NCI-H1417 treated with DMSO at 0.1 percent for 48 hours (cell line): ENCODE results near the gene SLC35F1.
"Not testable (repeated sequence)": the region's sequence is repeated elsewhere in the genome, so short reads cannot be mapped to it uniquely, and the experiment has no call there.

Source experiments
- DNase-seq: peaks from one replicate; lab custom pipeline; 2025; lab: John Stamatoyannopoulos, UW

The SLC35F1 gene

GRCh38 chr6:117992856-117993255 is 85.8 kb downstream of the SLC35F1 start:
- no peak for DNase-seq

GRCh38 chr6:118012944-118013343 is 105.9 kb downstream of the SLC35F1 start:
- DNase-seq = no peak

DNA sequence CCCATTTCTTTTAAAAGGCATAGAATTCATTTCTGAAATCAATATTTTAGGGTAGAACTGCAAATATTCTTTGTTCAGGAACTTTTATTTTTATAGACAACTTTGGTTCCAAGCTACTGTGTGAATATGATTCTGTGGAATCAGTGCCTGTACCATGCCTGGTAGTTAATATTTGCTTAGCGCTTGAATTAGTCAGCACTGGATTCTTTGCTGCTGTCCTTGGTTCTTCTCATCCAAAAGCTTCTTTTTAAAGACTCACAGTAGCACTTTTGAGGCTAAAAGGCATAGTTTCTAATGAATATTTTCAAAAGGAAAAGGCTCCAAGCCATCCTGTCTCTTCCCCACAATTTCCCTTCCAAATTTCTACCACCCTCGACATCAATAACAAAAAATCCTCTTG is 109.5 kb downstream of the SLC35F1 start:
- DNase-seq = no peak

DNA sequence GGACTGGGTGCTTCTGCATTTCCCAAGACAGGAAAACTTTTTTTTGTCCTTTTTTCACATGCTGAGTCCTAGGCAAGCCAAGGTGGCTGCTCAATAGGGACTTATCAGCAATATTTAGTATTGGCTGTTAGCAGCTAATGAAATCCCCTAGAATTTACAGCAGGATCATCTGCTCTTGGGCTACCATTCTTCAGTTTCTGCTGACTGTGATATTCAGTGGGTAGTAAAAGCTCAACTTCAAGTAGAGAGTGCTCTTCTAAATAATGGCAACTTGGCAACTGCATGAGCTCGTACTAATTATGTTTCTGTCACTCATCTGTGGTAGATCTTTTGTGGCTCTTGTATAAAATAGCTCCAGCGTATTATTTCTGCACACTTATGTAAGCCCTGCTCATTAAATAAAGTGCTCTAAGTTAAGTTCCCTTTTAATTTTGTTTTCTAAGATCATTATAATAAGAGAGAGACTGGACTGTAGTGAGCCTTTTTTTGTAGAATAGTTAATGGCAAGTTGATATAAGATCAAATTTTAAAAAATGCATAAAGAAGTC is 110.3 kb downstream of the SLC35F1 start:
- DNase-seq = no peak

DNA sequence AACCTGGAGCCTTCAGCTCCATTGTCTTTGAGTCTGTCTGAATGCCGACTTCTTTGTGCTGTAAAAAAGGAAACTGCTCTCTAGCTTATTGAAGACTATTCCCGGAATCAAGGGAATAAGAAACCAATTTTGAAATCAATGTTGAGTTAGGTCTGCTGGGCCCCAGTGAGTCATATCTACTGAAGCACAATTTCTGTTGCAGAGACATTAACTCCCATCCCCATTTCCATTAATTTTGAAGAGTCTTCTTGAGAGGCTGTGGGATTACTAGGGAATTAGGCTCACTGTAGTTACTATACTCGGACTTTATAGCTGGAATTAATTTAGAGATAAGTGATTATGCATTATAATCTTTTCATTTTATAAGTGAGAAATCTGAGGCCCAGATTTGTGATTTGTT is 116.7 kb downstream of the SLC35F1 start:
- DNase-seq = no peak

- DNase-seq = no peak
These were observed 122.9 kb downstream of the SLC35F1 start for GRCh38 chr6:118029967-118030366.

GRCh38 chr6:118037479-118037878 is 130.4 kb downstream of the SLC35F1 start:
- DNase-seq = not testable (repeated sequence)

- no peak for DNase-seq
These were observed 135.8 kb downstream of the SLC35F1 start for GRCh38 chr6:118042855-118043254.

GRCh38 chr6:118044275-118044674 is 137.2 kb downstream of the SLC35F1 start:
- no peak for DNase-seq

DNA sequence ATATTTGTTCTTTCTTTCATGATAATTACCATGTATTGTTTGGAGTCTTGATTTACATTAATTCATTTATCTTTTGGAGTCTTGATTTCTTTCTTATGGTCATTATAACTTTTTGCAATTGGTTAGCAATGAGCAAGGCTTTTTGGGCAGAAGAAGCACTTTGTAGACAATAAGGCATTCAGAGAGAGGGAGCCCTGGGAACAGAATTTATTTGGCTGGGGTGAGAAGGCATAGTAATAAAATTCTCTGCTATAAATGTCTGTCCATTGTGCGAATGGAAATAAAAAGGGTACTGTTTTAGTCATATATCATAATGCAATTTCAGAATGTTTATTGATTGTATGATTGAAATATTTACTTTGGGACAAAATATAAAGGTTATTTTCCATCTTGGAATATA is 147.0 kb downstream of the SLC35F1 start:
- DNase-seq = no peak

- no peak for DNase-seq
These were observed 154.6 kb downstream of the SLC35F1 start for GRCh38 chr6:118061666-118062065.

GRCh38 chr6:118080547-118080946 is 173.5 kb downstream of the SLC35F1 start:
- no peak for DNase-seq

GRCh38 chr6:118083711-118084110 is 176.6 kb downstream of the SLC35F1 start:
- DNase-seq = no peak

GRCh38 chr6:118085665-118086064 is 178.6 kb downstream of the SLC35F1 start:
- DNase-seq = no peak

DNA sequence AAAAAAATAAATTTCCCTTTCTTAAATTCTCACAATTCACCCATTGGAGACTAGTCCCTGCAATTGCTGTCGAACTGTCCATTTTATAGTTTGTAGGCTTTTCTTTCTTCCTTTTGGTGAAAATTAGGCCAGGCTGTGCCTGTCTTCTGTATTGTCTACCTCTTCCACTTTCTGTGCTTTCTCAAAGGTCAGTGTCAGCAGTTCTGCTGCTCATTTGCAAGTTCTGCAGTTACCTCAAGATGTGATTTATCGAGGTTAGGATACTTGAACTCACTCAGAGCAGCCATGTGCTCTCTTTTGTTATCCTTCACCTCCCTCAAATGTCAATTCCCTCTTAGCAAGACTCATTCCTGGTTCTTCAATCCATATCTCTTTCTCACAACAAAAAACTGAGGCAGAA is 179.1 kb downstream of the SLC35F1 start:
- no peak for DNase-seq

- DNase-seq = no peak
These were observed 185.0 kb downstream of the SLC35F1 start for GRCh38 chr6:118092086-118092485.

DNA sequence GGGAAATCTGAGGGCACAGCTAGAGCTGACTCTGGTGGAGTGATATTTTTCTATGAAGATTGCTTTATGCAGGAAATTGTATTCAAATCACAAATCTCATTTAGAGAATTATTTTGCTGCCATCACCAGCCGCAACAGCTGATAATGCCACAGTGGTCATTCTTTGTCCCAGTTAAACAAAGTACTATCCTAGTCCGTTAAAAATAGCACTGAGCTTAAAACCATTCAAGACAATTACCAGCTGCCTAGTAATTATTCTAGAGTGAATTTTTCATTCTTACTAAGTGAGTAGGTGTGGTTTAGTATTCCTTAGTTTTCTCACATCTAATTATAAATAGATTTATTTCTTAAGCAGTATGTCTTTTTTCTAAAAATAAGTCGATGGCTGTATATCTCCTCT is 190.5 kb downstream of the SLC35F1 start:
- DNase-seq = no peak

DNA sequence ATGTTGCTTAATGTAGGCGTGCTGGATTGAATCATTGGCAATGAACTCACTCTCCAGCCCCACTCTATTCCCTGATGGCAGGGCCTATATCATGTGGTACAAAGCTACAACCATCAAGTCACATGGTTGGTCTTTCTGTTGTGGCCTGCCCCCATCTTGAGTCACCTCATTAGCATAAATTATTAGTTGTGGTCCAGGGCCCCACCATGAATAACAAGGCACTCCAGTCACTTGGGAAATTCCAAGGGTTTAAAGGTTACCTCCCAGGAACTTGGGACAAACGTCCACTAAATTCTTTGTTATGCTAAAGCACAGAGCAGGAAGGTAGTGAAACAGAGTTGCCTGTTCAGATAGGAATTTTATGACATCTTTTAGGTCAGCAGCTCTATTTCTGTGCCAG is 193.7 kb downstream of the SLC35F1 start:
- no peak for DNase-seq

- DNase-seq = no peak
These were observed 194.2 kb downstream of the SLC35F1 start for GRCh38 chr6:118101220-118101619.

DNA sequence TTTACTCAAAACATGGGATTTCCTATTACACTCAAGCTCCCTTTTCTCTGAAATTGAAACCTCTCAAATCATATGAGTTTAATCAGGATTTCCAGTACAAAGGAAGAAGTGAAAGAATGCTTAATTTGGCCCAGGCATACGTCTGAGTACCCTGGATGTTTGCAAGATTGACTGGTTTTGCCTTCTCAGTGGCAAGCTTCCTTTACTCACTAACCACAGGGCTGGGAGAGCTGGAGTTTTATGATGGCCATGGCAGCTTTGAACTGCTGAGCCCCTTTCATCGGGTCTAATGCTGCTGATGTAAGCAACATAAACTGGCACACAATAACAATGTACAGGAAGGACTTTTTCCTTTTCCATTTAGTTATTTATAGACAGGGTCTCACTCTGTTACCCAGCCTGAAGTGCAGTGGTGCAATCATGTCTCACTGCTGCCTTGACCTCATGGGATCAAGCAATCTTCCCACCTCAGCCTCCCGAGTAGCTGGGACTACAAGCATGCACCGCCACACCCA is 194.8 kb downstream of the SLC35F1 start:
- DNase-seq = no peak

DNA sequence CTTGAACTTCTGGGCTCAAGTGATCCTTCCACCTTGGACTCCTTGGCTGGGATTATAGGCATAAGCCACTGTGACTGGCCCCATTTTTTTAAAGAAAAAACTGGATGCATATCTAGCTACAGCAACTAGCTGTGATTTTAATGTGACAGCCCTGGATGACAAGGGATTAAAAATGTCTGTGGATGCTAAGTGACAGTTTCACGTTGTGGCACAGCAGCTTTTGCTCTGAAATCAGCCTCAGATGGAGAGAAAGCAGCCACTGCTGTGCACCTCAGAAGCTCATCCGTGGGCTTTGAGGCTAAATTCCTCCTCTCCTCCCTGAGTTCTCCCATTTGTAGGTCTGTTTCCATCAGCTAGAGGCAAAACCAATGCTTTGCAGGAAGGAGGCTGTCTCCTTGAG is 195.3 kb downstream of the SLC35F1 start:
- DNase-seq = no peak

GRCh38 chr6:118103381-118104146 is 196.5 kb downstream of the SLC35F1 start:
- DNase-seq = no peak

- no peak for DNase-seq
These were observed 215.2 kb downstream of the SLC35F1 start for GRCh38 chr6:118122161-118122725.
